Measurements from ENCODE around the gene CCDC107.
A peak's percentile ranks its signal among the peaks of the same experiment; 100 is the strongest.

Gene CCDC107

GRCh38 chr9:35681341-35682002, 23.4 kb downstream of the CCDC107 start:
- no peak overlapping the region for H3K4me3 Mint-ChIP-seq
- no peaks in the 10 kb centered on the region for H3K9me3 Mint-ChIP-seq
- H3K27ac Mint-ChIP-seq: peak overlapping the region; percentile 27
- DNase-seq (ENCODE audit: low spot score in 2 of 2): no peak
- no peak for ATAC-seq
- H3K36me3 Mint-ChIP-seq: no peaks in the 10 kb centered on the region
- peaks cover 9% of the 10 kb centered on the region for H3K4me1 Mint-ChIP-seq

- ATAC-seq (no peak), DNase-seq (ENCODE audit: low spot score in 2 of 2) (no peak)
- H3K27ac Mint-ChIP-seq: peak overlapping the region; percentile 27
- H3K9me3 Mint-ChIP-seq: no peaks in the 10 kb centered on the region
- H3K4me3 Mint-ChIP-seq: no peak overlapping the region
- H3K36me3 Mint-ChIP-seq: no peaks in the 10 kb centered on the region
- peaks cover 7% of the 10 kb centered on the region for H3K4me1 Mint-ChIP-seq
Observed at GRCh38 chr9:35682051-35682450, 24.0 kb downstream of the CCDC107 start.

GRCh38 chr9:35682520-35683315, 24.6 kb downstream of the CCDC107 start:
- Mint-ChIP-seq H3K27ac (peak overlapping the region; percentile 27), H3K36me3 (no peaks in the 10 kb centered on the region), H3K9me3 (no peaks in the 10 kb centered on the region), H3K4me1 (peaks cover 13% of the 10 kb centered on the region), H3K4me3 (no peak overlapping the region)
- ATAC-seq (no peak), DNase-seq (ENCODE audit: low spot score in 2 of 2) (no peak)

- no peaks in the 10 kb centered on the region for H3K36me3 Mint-ChIP-seq
- DNase-seq (ENCODE audit: low spot score in 2 of 2): no peak
- ATAC-seq: no peak
- H3K27ac Mint-ChIP-seq: peak overlapping the region; percentile 27
- no peak overlapping the region for H3K4me3 Mint-ChIP-seq
- no peaks in the 10 kb centered on the region for H3K9me3 Mint-ChIP-seq
- peaks cover 18% of the 10 kb centered on the region for H3K4me1 Mint-ChIP-seq
Observed at GRCh38 chr9:35683323-35683722, 25.2 kb downstream of the CCDC107 start.

GRCh38 chr9:35684921-35685320, 26.8 kb downstream of the CCDC107 start:
- Mint-ChIP-seq H3K4me3 (no peak overlapping the region), H3K9me3 (no peaks in the 10 kb centered on the region), H3K27ac (no peak overlapping the region), H3K4me1 (peaks cover 29% of the 10 kb centered on the region), H3K36me3 (no peaks in the 10 kb centered on the region)
- DNase-seq (ENCODE audit: low spot score in 2 of 2) (no peak), ATAC-seq (no peak)

DNA sequence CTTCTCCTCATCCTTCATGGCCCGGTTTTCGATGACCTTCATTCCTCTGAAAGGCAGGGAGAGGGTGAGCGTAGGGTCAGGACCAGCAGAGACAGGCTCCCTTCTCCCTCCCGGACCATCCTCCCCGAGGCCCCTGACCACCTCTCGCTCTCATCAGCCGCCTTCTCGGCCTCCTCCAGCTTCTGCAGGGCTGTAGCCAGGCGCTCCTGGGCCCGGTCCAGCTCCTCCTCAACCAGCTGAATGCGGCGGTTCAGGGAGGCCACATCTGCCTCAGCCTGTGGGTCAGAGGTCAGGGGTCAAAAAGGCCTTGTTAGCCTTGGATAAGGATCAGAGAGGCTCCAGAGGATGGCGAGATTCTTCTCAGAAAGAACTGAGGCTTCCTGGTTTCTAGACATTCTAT, 27.4 kb downstream of the CCDC107 start:
- no peak overlapping the region for H3K27ac Mint-ChIP-seq

DNA sequence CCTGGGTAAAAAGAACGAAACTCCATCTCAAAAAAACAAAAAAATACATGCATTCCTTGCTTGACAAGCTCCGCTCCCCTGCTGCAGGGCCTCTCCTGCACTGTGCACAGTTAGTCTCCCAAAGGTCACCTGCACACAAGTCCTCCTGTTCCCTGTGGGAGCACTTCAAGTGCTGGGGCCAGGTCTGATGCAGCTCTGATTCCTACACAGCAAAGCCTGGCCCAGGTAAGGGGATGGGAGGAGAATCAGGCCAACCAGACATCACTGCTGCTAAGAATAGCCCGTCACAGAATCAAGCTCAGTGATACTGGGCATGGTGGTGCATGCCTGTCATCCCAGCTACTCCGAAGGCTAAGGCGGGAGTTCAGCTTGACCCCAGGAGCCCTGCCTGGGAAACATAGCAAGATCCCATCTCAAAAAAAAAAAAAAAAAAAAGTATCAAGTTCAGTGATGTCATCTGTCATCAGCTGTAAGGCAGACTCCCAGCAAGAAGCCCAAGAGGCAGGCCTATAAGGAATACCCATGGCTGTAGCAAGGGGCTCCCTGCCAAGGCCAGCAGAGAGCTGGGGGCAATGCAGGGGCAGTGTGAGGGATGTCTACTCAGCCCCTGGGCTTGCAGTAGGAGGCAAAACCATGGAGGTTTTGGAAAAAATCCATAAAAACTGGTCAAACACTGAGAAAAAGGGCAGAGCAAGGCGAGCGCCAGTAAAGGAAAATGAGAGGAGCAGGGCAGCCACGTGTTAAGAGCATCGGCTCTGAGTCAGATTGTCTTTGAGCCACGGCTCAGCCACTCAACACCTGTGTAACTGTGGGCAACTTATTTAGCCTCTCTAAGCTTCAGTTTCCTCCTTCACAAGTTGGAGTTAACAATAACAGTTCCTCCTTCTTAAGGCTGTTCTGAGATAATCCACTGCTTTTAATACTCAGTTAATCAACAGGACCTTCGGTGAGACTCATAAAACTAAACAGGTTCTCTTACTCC, 28.4 kb downstream of the CCDC107 start:
- Mint-ChIP-seq H3K4me3 (no peak overlapping the region), H3K9me3 (no peaks in the 10 kb centered on the region), H3K27ac (no peak overlapping the region), H3K4me1 (peaks cover 37% of the 10 kb centered on the region), H3K36me3 (peaks cover under 1% of the 10 kb centered on the region)
- DNase-seq (ENCODE audit: low spot score in 2 of 2) (no peak), ATAC-seq (no peak)

More for the DNA sequence above, 27.4 kb downstream of the CCDC107 start:
- no peak for DNase-seq (ENCODE audit: low spot score in 2 of 2)
- H3K9me3 Mint-ChIP-seq: no peaks in the 10 kb centered on the region
- no peaks in the 10 kb centered on the region for H3K36me3 Mint-ChIP-seq
- peaks cover 29% of the 10 kb centered on the region for H3K4me1 Mint-ChIP-seq
- H3K4me3 Mint-ChIP-seq: no peak overlapping the region
- no peak for ATAC-seq

- Mint-ChIP-seq H3K4me3 (no peak overlapping the region), H3K27ac (peak overlapping the region; percentile 26), H3K4me1 (peaks cover 44% of the 10 kb centered on the region), H3K36me3 (peaks cover 8% of the 10 kb centered on the region), H3K9me3 (no peaks in the 10 kb centered on the region)
- no peak for DNase-seq (ENCODE audit: low spot score in 2 of 2)
- no peak for ATAC-seq
Observed at GRCh38 chr9:35687306-35687705, 29.2 kb downstream of the CCDC107 start.

- no peaks in the 10 kb centered on the region for H3K9me3 Mint-ChIP-seq
- peaks cover 37% of the 10 kb centered on the region for H3K4me1 Mint-ChIP-seq
- DNase-seq (ENCODE audit: low spot score in 2 of 2) (no peak), ATAC-seq (no peak)
- H3K36me3 Mint-ChIP-seq: peaks cover 8% of the 10 kb centered on the region
- peak overlapping the region; percentile 26 for H3K27ac Mint-ChIP-seq
- peak overlapping the region; percentile 78 for H3K4me3 Mint-ChIP-seq
Observed at GRCh38 chr9:35687972-35688557, 30.0 kb downstream of the CCDC107 start.

DNA sequence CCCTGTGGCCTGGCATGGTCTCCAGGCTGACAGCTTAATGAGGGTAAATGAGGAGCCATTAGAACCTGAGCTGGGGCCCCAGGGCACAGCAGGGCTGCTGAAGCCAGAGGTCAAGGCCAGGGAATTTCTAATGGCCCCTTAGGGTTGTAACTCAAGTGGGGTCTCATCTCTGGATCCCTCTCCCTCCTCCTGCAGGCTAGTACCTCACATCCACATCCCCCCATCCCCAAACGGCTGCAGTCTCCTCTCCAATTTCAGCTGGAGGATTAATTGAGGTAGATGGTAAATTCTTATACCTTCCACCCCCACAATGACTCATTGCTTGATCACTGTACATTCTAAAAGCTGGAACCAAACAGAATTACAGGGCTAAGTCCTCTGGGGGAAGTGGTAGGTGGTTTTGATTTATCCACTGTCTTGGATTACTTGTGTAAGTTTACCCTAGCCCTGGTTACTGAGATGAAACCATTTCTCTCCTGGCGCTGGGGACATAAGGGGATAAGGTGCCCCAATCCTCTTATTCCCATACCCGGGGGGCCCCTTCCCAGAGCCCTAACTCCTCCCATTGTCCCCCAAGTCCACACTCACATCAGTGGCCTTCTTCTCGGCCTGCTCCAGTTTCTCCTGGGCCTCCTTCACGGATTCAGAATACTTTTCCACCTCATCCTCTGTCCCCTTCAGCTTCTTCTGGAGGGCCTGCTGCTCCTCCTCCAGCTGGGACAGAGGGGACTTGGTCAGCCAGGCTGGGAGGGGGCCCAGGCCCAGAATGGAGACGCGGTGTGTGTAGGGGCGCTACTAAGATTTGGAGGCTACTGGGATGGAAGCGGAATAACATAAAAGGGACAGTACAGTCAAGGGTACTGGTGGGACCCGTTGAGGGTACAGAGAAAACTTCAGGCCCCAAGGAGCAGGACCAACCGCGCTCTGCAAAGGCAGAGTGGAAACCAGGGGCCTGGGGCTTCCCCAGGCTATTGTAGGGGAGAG, 30.8 kb downstream of the CCDC107 start:
- Mint-ChIP-seq H3K9me3 (no peaks in the 10 kb centered on the region), H3K4me3 (peak overlapping the region; percentile 78), H3K4me1 (peaks cover 37% of the 10 kb centered on the region), H3K27ac (no peak overlapping the region), H3K36me3 (peaks cover 12% of the 10 kb centered on the region)
- ATAC-seq: peak; percentile 87
- no peak for DNase-seq (ENCODE audit: low spot score in 2 of 2)

GRCh38 chr9:35689542-35690293, 31.6 kb downstream of the CCDC107 start, which contains the start of gene TPM2:
Gene TPM2, minus strand, starts transcription at chr9:35689925. Its CDS starts 108 bp downstream, at chr9:35689817.
- peak within 1 kb of the TSS; percentile 78 for H3K4me3 Mint-ChIP-seq
- peaks cover 37% of the 10 kb centered on the region for H3K4me1 Mint-ChIP-seq
- peak within 1 kb of the TSS; percentile 86 for H3K27ac Mint-ChIP-seq
- H3K9me3 Mint-ChIP-seq: no peaks in the 10 kb centered on the region
- DNase-seq (ENCODE audit: low spot score in 2 of 2): no peak
- ATAC-seq: no peak
- H3K36me3 Mint-ChIP-seq: peaks cover 12% of the 10 kb centered on the region

GRCh38 chr9:35690294-35690613, 32.2 kb downstream of the CCDC107 start:
- no peak for ATAC-seq
- Mint-ChIP-seq H3K27ac (peak overlapping the region; percentile 86), H3K4me1 (peaks cover 37% of the 10 kb centered on the region), H3K9me3 (no peaks in the 10 kb centered on the region), H3K4me3 (peak overlapping the region; percentile 78), H3K36me3 (peaks cover 12% of the 10 kb centered on the region)
- DNase-seq (ENCODE audit: low spot score in 2 of 2): no peak

GRCh38 chr9:35690614-35691333, 32.7 kb downstream of the CCDC107 start:
- Mint-ChIP-seq H3K36me3 (peaks cover 12% of the 10 kb centered on the region), H3K27ac (peak overlapping the region; percentile 86), H3K4me1 (peaks cover 37% of the 10 kb centered on the region), H3K4me3 (peak overlapping the region; percentile 78), H3K9me3 (no peaks in the 10 kb centered on the region)
- DNase-seq (ENCODE audit: low spot score in 2 of 2): peak in 1 of 2 donors; percentile 57
- peak; percentile 22 for ATAC-seq

Data from stimulated activated effector memory CD8-positive, alpha-beta T cell treated with anti-CD3 and anti-CD28 coated beads, Interleukin-12 subunit alpha, Interleukin-12 subunit beta, amount 100 ng/mL, for 72 hours (primary cell).